Measurements from ENCODE around the gene WDR6. TPM values are rescaled to one million over a fixed set of nuclear protein-coding genes. Genes with fewer than 3 reads are reported as not detected.

WDR6 gene
- total RNA-seq, 2 experiments from 2014 or later, result 119 to 120 TPM

DNA sequence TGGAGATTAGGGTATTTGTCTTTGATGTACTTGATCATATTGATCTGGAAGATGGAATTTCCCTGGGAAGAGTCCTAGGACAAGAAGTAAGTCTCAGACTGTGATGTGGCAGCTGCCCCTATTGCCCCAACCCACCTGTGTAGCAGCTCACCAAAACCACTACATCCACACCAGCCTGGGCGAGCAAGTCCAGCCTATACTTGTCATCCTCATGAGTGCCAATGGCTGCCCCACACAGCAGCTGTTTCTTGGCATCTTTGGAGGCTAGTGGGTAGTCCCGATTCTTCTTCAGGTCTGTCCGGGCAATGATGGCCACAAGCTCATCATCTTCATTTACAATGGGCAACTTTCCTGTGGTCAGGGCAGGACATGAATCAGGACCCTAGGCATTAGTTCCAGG, 19.3 kb downstream of the WDR6 start:
- peaks cover 63% of the 10 kb centered on the region for H3K4me1 Mint-ChIP-seq (ENCODE audit: low read depth)
- peak overlapping the region; percentile 64 for H3K27ac Mint-ChIP-seq
- H3K9me3 Mint-ChIP-seq, result no peaks in the 10 kb centered on the region
- CTCF ChIA-PET, result interaction anchor here (0.5 to 2.4 kb wide), 5 partner anchors 12 to 65 kb away, joined by 3 to 9 read pairs (median 4); partner anchors contain the start of gene WDR6
- no peaks in the 10 kb centered on the region for H3K27me3 Mint-ChIP-seq (ENCODE audit: low read depth)
- H3K36me3 Mint-ChIP-seq (ENCODE audit: low read depth), result peaks cover 61% of the 10 kb centered on the region
- DNase-seq, result no peak
- intact Hi-C loops (cut with micrococcal nuclease), result loop anchor here (10.0 kb wide), 1 partner anchor 698 kb away; the partner anchor contains the start of gene GMPPB
- no peak overlapping the region for H3K4me3 Mint-ChIP-seq

DNA sequence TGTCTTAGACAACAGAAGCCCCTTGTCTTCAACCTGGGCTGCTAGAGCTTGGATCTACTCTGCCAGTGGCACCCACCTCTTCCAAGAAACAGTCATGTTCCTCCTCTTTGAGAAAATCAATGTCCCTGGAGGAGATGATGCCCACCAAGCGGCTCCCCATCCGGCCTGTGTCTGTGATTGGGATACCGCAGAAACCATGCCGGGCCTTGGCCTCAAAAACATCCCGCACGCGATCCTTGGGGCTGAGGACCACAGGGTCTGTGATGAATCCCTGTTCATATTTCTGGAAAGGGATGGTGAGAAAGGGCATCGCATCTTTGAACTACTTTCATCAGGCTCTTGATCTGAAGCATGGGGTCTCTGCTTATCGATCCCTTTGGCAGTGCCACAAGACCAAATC, 20.4 kb downstream of the WDR6 start:
- Mint-ChIP-seq H3K9me3 (no peaks in the 10 kb centered on the region), H3K27ac (peak overlapping the region; percentile 89), H3K4me3 (peak overlapping the region; percentile 91), H3K27me3 (ENCODE audit: low read depth) (no peaks in the 10 kb centered on the region), H3K36me3 (ENCODE audit: low read depth) (peaks cover 62% of the 10 kb centered on the region), H3K4me1 (ENCODE audit: low read depth) (peaks cover 63% of the 10 kb centered on the region)
- intact Hi-C loops (cut with micrococcal nuclease), result loop anchor here (10.0 kb wide), 1 partner anchor 697 kb away; the partner anchor contains the start of gene GMPPB
- CTCF ChIA-PET, result no interaction called here
- DNase-seq, result no peak

DNA sequence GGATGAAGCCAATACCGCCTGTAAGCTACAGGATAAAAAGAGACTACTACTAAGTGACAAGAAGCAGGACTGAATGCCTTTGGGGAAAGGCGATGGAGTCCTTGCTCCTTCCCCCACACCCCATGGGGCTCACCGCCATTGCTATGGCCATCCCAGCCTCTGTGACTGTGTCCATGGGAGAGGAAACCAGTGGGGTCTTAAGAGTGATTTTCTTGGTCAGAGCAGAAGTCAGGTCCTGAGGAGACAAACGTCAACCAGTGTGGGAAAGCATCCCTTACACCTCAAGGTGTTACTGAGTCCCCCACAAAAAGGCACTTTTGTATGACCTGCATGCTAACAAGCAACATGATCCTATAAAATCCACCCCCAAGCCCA, 21.1 kb downstream of the WDR6 start:
- intact Hi-C loops (cut with micrococcal nuclease), result loop anchor here (10.0 kb wide), 1 partner anchor 697 kb away; the partner anchor contains the start of gene GMPPB
- H3K9me3 Mint-ChIP-seq, result no peaks in the 10 kb centered on the region
- no peak for DNase-seq
- H3K4me1 Mint-ChIP-seq (ENCODE audit: low read depth), result peaks cover 57% of the 10 kb centered on the region
- peak overlapping the region; percentile 91 for H3K4me3 Mint-ChIP-seq
- no peaks in the 10 kb centered on the region for H3K27me3 Mint-ChIP-seq (ENCODE audit: low read depth)
- peak overlapping the region; percentile 89 for H3K27ac Mint-ChIP-seq
- CTCF ChIA-PET, result interaction anchor here (0.7 to 1.9 kb wide), 4 partner anchors 14 to 66 kb away, joined by 3 to 7 read pairs (median 4); partner anchors contain the start of genes QRICH1 and WDR6
- peaks cover 60% of the 10 kb centered on the region for H3K36me3 Mint-ChIP-seq (ENCODE audit: low read depth)

DNA sequence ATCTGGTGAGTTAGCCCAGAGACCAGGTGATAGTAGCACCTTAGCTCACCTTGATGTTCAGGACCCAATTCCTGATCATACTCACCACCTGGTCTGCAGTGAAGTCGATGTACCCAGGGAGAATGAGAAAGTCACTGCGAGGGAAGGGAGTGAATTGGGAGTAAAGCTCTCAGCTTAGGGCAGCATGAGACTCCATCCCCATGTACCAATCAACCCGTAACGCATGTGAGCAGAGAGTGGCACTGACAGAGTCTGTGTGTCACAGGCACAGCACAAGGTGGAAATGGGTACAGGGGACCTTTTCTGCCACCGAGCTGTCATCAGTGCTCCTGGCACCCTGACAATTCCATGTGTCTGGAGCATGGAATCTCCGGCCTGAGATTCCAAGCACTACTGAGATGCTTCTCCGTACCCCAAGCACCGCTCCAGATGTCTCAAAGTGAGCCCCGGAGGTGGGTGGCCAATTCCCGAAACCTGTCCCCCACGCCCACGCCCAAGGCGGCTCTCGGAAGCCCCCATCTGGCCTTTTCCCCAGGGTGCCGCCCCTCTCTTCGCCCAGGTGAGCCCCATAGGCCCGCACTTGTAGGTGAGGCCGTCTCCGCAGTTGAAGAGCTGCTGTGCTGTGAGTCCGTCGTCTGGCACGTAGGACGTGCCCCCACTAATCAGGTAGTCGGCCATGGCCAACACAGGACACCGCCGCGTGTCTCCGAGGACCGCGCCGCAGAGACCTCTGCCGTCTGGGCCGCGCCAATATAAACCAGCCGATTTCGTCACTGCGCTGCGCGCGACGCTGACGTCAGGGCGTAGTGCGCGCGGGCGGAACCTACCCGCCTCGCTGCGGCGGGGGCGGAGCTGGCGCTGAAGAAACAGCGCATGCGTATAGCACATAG, 21.7 kb downstream of the WDR6 start, which contains the start of gene IMPDH2:
Gene IMPDH2, minus strand, starts transcription at position 726 of the 890 bp plus-strand sequence. Its CDS starts 48 bp downstream, at position 678.
- H3K36me3 Mint-ChIP-seq (ENCODE audit: low read depth), result peaks cover 54% of the 10 kb centered on the region

DNA sequence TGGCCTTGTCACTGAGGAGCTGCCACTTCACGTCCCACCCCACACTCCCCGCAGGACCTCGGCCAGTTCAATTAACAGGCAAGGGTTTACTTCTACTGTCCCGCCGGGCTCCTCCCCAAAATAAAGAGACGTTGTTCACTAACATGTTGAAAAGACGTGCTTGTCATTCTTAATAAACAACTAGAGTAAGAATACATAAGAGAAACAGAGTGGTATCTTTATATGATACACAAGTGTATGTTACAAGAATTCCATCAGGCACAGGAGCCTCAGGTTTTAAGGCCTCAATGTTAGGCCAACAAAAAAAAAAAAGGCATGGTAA, 22.3 kb downstream of the WDR6 start:
- Mint-ChIP-seq H3K27me3 (ENCODE audit: low read depth) (no peaks in the 10 kb centered on the region), H3K9me3 (no peaks in the 10 kb centered on the region), H3K27ac (peak overlapping the region; percentile 89), H3K36me3 (ENCODE audit: low read depth) (peaks cover 52% of the 10 kb centered on the region), H3K4me3 (peak overlapping the region; percentile 91), H3K4me1 (ENCODE audit: low read depth) (peaks cover 47% of the 10 kb centered on the region)
- CTCF ChIA-PET, result interaction anchor here (1.8 to 1.9 kb wide), 2 partner anchors 22 to 42 kb away, joined by 6 to 7 read pairs; partner anchors contain the start of gene WDR6
- no peak for DNase-seq
- intact Hi-C loops (cut with micrococcal nuclease), result loop anchor here (1.0 to 10.0 kb wide), 7 partner anchors 8 to 695 kb away; partner anchors contain the start of genes DAG1, GMPPB, QRICH1 and TCTA

More for the DNA sequence above, 21.7 kb downstream of the WDR6 start, which contains the start of gene IMPDH2:
- intact Hi-C loops (cut with micrococcal nuclease), result loop anchor here (1.0 to 10.0 kb wide), 7 partner anchors 8 to 696 kb away; partner anchors contain the start of genes DAG1, GMPPB, QRICH1 and TCTA
- Mint-ChIP-seq H3K4me1 (ENCODE audit: low read depth) (peaks cover 53% of the 10 kb centered on the region), H3K4me3 (peak within 1 kb of the TSS; percentile 91), H3K27ac (peak within 1 kb of the TSS; percentile 89), H3K9me3 (no peaks in the 10 kb centered on the region), H3K27me3 (ENCODE audit: low read depth) (no peaks in the 10 kb centered on the region)
- CTCF ChIA-PET, result interaction anchor here (0.7 to 1.9 kb wide), 4 partner anchors 15 to 65 kb away, joined by 3 to 7 read pairs (median 4); partner anchors contain the start of genes QRICH1 and WDR6
- peak; percentile 94 for DNase-seq

DNA sequence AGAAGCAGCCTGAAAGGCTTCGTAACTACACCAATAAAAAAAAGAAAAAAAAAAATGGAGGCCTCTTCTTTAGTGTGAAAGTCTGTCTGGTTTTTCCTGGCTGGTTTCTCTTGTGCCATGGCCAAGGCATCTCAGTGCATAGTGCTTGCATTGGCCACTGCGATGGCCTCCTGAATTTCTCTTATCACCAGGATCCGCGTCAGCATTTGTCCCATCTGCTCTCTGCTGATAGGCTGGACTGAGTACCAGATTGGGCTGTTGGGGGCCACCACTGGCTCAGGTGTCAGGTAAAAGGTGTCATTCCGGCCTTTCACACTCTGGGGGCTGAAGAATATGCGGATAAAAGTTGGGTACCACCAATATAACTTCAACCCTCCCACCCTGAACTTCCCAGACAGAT, 23.1 kb downstream of the WDR6 start:
- H3K4me3 Mint-ChIP-seq, result no peak overlapping the region

DNA sequence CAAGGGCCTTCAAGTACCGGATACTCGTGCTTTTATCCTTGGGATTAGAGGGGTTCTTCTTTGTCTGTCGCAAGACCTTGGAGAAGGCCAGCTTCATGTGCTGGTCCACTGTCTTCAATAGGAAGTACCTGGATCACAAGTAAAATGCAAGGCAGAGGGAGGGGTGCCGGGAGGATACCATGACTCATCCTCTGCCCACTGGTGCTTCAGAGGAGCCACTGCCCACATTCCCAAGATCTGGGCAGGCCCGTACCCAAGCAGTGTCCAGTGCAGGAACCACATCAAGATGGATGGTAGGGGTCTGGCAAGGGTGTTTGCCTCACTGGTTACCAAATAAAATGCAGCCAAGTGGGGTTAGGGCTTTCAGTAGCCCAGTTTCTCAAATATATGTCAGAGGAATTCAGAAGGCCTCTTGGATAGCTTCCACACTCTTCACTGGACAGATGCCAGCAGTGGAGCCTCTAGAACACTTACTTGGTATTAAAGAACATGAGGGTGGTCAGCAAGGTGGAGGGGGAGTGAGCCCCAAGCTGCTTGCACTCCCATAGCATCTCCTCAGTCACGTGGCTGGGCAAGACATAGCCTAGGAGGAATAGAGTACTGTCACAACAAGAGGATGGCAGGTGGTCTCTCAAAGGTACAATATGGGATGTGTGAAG, 25.6 kb downstream of the WDR6 start:
- Mint-ChIP-seq H3K4me3 (no peak overlapping the region), H3K9me3 (no peaks in the 10 kb centered on the region), H3K36me3 (ENCODE audit: low read depth) (peaks cover 32% of the 10 kb centered on the region), H3K27me3 (ENCODE audit: low read depth) (no peaks in the 10 kb centered on the region), H3K27ac (no peak overlapping the region), H3K4me1 (ENCODE audit: low read depth) (peaks cover 15% of the 10 kb centered on the region)
- intact Hi-C loops (cut with micrococcal nuclease), result no loop called here
- CTCF ChIA-PET, result interaction anchor here (0.8 kb wide), 2 partner anchors 10 to 11 kb away, joined by 3 to 4 read pairs; partner anchors contain the start of gene NDUFAF3
- DNase-seq, result no peak

More for the DNA sequence above, 23.1 kb downstream of the WDR6 start:
- intact Hi-C loops (cut with micrococcal nuclease), result no loop called here
- DNase-seq, result no peak
- Mint-ChIP-seq H3K4me1 (ENCODE audit: low read depth) (peaks cover 39% of the 10 kb centered on the region), H3K9me3 (no peaks in the 10 kb centered on the region), H3K27ac (peak overlapping the region; percentile 52), H3K27me3 (ENCODE audit: low read depth) (no peaks in the 10 kb centered on the region), H3K36me3 (ENCODE audit: low read depth) (peaks cover 48% of the 10 kb centered on the region)
- CTCF ChIA-PET, result interaction anchor here (1.3 to 2.0 kb wide), 2 partner anchors 8 to 10 kb away, joined by 4 to 5 read pairs; partner anchors contain the start of gene NDUFAF3

DNA sequence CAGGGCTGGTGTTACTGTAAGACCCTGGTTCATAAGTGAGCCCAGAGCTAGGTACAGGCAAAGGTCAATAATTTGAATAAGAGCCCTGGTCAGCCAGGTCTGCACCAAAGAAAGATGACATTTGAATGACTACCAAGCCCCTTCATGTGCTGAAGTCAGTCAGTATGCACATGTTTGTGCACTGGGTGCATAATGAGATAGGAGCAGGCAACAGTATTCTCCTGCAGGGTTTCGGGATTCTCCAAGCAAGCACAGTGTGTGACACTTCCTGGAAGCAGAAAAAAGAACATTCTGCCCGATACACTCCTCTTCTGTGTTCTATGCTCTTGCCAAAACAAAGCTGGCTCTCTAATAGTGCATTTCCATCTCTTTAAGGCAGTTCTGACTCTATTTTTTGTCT, 27.5 kb downstream of the WDR6 start:
- no peak for DNase-seq
- intact Hi-C loops (cut with micrococcal nuclease), result no loop called here
- Mint-ChIP-seq H3K36me3 (ENCODE audit: low read depth) (peaks cover 21% of the 10 kb centered on the region), H3K9me3 (no peaks in the 10 kb centered on the region), H3K4me1 (ENCODE audit: low read depth) (peaks cover 4% of the 10 kb centered on the region), H3K27me3 (ENCODE audit: low read depth) (no peaks in the 10 kb centered on the region), H3K4me3 (no peak overlapping the region), H3K27ac (no peak overlapping the region)
- CTCF ChIA-PET, result no interaction called here

DNA sequence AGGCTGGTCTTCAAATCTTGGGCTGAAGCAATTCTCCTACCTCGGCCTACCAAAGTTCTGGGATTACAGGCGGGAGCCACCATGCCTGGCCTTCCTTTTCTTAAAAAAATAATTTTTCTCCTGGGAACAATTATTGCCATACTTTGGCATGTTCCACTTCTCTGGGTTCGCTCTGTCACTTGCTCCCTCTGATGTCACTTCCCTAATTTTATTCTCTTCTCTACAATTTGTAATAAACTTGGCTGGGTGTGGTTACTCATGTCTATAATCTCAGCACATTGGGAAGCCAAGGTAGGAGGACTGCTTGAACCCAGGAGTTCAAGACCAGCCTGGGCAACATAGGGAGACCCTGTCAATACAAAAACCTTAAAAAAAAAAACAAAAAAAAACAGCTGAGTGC, 28.1 kb downstream of the WDR6 start:
- no peak overlapping the region for H3K27ac Mint-ChIP-seq
- CTCF ChIA-PET, result no interaction called here
- peaks cover 21% of the 10 kb centered on the region for H3K36me3 Mint-ChIP-seq (ENCODE audit: low read depth)
- no peaks in the 10 kb centered on the region for H3K4me1 Mint-ChIP-seq (ENCODE audit: low read depth)
- no peaks in the 10 kb centered on the region for H3K27me3 Mint-ChIP-seq (ENCODE audit: low read depth)
- no peak overlapping the region for H3K4me3 Mint-ChIP-seq
- DNase-seq, result no peak
- intact Hi-C loops (cut with micrococcal nuclease), result no loop called here
- no peaks in the 10 kb centered on the region for H3K9me3 Mint-ChIP-seq

DNA sequence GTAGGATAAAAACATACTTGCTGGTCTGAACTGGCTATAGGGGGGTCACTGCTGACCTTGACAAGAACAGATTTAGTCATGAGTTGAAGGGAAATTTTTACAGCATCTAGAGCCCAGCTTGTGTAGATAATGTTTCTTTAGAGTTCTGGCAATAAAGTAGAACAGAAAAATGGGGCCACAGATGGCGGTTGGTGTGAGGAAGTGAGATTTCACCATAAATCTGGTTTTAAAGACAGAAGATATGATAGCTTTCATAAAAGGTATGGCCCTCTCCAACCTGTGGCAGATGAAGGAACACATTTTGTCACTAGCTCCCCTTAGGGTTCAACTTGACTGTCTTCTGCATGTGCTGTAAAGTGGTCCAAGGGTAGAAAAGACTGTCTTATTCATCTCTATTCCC, 46.4 kb downstream of the WDR6 start:
- Mint-ChIP-seq H3K27ac (no peak overlapping the region), H3K9me3 (no peaks in the 10 kb centered on the region), H3K36me3 (ENCODE audit: low read depth) (peaks cover 36% of the 10 kb centered on the region), H3K27me3 (ENCODE audit: low read depth) (no peaks in the 10 kb centered on the region), H3K4me3 (no peak overlapping the region), H3K4me1 (ENCODE audit: low read depth) (peaks cover 2% of the 10 kb centered on the region)
- CTCF ChIA-PET, result interaction anchor here (1.0 kb wide), 1 partner anchor 30 kb away, joined by 3 read pairs; no protein-coding TSS in a partner anchor
- no peak for DNase-seq
- intact Hi-C loops (cut with micrococcal nuclease), result no loop called here

DNA sequence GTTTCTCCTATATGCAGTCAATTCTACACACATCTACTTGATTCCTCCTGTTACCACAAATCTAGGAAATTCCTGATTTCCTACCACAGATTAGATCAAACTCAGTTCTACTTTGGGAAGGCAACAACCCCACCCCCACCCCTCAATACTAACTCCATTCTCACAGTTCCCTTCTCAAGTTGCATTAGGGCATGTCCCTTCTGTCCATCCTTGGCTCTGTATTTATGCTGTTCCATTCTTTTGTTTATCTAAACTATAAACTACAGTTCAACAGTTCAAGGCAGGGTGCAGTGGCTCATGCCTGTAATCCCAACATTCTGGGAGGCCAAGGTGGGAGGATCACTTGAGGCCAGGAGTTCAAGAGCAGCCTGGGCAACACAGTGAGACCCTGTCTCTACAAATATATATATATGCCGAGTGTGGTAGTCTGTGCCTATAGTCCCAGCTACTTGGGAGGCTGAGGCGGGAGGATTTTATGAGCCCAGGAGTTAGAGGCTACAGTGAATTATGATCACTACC, 47.2 kb downstream of the WDR6 start:
- peaks cover 36% of the 10 kb centered on the region for H3K36me3 Mint-ChIP-seq (ENCODE audit: low read depth)
- intact Hi-C loops (cut with micrococcal nuclease), result no loop called here
- no peaks in the 10 kb centered on the region for H3K9me3 Mint-ChIP-seq
- H3K27me3 Mint-ChIP-seq (ENCODE audit: low read depth), result no peaks in the 10 kb centered on the region
- H3K4me1 Mint-ChIP-seq (ENCODE audit: low read depth), result peaks cover 2% of the 10 kb centered on the region
- no peak for DNase-seq
- CTCF ChIA-PET, result interaction anchor here (1.0 to 1.1 kb wide), 2 partner anchors 20 to 29 kb away, joined by 3 read pairs; no protein-coding TSS in a partner anchor
- no peak overlapping the region for H3K4me3 Mint-ChIP-seq
- H3K27ac Mint-ChIP-seq, result no peak overlapping the region

DNA sequence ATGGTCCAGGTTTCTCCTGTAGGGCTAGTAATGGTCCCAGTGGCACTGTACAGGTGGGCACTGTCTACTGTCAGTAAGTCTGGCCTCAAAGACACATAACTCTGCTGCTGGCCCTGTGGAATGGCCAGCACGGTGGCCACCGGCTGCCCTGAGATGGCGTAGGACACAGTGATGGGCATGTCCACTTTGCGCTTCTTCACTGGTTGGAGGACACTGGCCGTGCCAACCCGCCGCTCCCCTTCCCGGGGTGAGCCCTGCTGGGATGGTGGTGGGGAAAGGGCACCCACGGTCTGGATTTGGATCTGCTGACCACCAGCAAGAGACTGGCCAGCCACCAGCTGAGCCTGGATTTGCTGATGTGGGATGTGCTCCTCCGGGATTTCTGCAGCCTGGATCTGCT, 50.1 kb downstream of the WDR6 start:
- DNase-seq, result no peak
- CTCF ChIA-PET, result no interaction called here
- peaks cover 23% of the 10 kb centered on the region for H3K36me3 Mint-ChIP-seq (ENCODE audit: low read depth)
- H3K9me3 Mint-ChIP-seq, result no peaks in the 10 kb centered on the region
- H3K4me3 Mint-ChIP-seq, result no peak overlapping the region
- intact Hi-C loops (cut with micrococcal nuclease), result no loop called here
- H3K4me1 Mint-ChIP-seq (ENCODE audit: low read depth), result no peaks in the 10 kb centered on the region
- no peaks in the 10 kb centered on the region for H3K27me3 Mint-ChIP-seq (ENCODE audit: low read depth)
- no peak overlapping the region for H3K27ac Mint-ChIP-seq
